GM10266 (cell line): ENCODE results near the gene BLOC1S5.

Source experiments
- DNase-seq: peaks from one replicate; pipeline ENCODE4 v3.0.0; 2012; ENCODE audit errors: extremely low spot score
- TF ChIP-seq, protein P1 (sequence below): IDR thresholded peaks from 2 replicates; pipeline ENCODE4 v1.5.1; 2012; ENCODE audit warnings: mild to moderate bottlenecking, low read depth; ENCODE audit not compliant: control insufficient read depth, insufficient read depth; ENCODE audit errors: missing control alignments

The BLOC1S5 gene

GRCh38 chr6:8080362-8081151, 16.4 kb upstream of the BLOC1S5 start:
- TF ChIP-seq, protein P1, sequence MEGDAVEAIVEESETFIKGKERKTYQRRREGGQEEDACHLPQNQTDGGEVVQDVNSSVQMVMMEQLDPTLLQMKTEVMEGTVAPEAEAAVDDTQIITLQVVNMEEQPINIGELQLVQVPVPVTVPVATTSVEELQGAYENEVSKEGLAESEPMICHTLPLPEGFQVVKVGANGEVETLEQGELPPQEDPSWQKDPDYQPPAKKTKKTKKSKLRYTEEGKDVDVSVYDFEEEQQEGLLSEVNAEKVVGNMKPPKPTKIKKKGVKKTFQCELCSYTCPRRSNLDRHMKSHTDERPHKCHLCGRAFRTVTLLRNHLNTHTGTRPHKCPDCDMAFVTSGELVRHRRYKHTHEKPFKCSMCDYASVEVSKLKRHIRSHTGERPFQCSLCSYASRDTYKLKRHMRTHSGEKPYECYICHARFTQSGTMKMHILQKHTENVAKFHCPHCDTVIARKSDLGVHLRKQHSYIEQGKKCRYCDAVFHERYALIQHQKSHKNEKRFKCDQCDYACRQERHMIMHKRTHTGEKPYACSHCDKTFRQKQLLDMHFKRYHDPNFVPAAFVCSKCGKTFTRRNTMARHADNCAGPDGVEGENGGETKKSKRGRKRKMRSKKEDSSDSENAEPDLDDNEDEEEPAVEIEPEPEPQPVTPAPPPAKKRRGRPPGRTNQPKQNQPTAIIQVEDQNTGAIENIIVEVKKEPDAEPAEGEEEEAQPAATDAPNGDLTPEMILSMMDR = no peak
- no peak for DNase-seq

- TF ChIP-seq, protein P1 = no peak
Measured at GRCh38 chr6:8079126-8079525, 14.9 kb upstream of the BLOC1S5 start.

GRCh38 chr6:8077991-8078390, 13.8 kb upstream of the BLOC1S5 start:
- TF ChIP-seq, protein P1 = no peak
- DNase-seq = no peak

More at GRCh38 chr6:8079126-8079525, 14.9 kb upstream of the BLOC1S5 start:
- DNase-seq = no peak

DNA sequence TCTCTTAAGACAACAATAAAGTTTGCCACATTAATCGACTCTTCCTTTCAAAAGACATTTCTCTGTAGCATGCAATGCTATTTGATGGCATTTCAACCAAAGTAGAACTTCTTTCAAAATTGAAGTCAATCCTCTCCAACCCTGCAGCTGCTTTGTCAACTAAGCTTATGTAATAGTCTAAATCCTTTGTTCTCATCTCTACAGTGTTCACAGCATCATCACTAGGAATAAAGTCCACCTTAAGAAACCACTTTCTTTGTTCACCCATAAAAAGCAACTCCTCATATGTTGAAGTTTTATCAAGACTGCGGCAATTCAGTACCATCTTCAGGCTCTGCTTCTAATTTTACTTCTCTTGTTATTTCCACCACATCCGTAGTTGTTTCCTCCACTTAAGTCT, 11.5 kb upstream of the BLOC1S5 start:
- DNase-seq = no peak
- TF ChIP-seq, protein P1 = no peak

GRCh38 chr6:8075185-8075584, 11.0 kb upstream of the BLOC1S5 start:
- TF ChIP-seq, protein P1 = no peak
- no peak for DNase-seq

GRCh38 chr6:8074213-8074612, 10.0 kb upstream of the BLOC1S5 start:
- TF ChIP-seq, protein P1 = no peak
- DNase-seq = no peak

DNA sequence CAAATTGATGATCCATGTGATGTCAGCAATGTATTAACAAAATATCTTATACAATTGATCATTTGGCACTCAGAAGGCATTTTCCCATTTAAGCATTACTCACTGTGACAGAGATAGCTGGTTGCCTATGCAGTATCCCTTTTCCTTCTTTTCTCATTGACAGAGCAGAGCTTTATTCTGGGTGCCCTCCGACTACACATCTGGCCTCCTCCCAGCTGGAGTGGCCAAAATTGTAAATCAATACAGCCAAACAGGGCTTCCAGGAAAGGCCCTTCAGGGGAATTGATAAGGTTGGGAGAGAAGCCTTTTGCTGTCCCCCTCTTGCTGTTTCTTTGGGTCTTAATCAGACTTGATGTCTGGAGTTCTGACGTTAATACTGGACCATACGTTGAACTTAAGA, 9.6 kb upstream of the BLOC1S5 start:
- no peak for DNase-seq
- TF ChIP-seq, protein P1 = no peak
